Measurements from ENCODE around the gene NKX2-8.

- TF ChIP-seq CTCF (IDR thresholded peaks at IDR 0.05; ENCODE audit: low read depth, low read length) (no peak), EZH2phosphoT487 (IDR thresholded peaks at IDR 0.05; ENCODE audit: low read depth) (no peak)
These were observed 18.0 kb upstream of the NKX2-8 start for GRCh38 chr14:36600431-36600830.
